Uterus (tissue), 2 donors: Measurements from ENCODE around the gene CENPU.

ENCODE experiments used
- POLR2A ChIP-seq, 2 donors: fragments of 450-650 bp; IDR thresholded peaks; one replicate each; pipeline ENCODE4 v1.6.1; 2016; ENCODE audit warnings: antibody characterized with exemption in 2 of 2, mild to moderate bottlenecking in 1 of 2, moderate library complexity in 1 of 2
- TF ChIP-seq, protein P1 (sequence below), 4 experiments: fragments of 200-600 bp in 2 of 4; fragments of 450-650 bp in 2 of 4; sonication (generic) in 2 of 4; IDR thresholded peaks; one replicate each; pipeline ENCODE4 v1.5.1; 2016 to 2019; ENCODE audit warnings: antibody characterized with exemption in 4 of 4, mild to moderate bottlenecking in 2 of 4, moderate library complexity in 1 of 4

DNA sequence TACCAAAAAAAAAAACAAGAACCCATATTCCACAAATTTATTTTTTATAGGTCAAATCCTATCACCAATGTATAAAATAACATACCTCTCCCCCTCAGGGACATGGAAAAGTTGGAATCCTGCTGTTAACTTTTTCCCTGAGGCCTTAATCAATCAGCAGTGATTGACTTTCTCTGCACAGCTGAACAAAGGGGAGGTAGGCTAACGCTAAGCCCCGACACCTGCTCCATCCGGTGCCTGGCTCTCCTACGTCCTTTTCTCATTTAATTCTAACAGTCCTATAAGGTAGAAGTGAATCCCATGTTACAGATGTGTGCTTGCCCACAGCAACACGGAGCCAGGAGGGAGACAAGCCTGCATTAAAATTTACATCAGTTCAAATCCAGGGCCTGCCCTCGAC lies 2.8 kb downstream of the CENPU start:
- TF ChIP-seq, protein P1, sequence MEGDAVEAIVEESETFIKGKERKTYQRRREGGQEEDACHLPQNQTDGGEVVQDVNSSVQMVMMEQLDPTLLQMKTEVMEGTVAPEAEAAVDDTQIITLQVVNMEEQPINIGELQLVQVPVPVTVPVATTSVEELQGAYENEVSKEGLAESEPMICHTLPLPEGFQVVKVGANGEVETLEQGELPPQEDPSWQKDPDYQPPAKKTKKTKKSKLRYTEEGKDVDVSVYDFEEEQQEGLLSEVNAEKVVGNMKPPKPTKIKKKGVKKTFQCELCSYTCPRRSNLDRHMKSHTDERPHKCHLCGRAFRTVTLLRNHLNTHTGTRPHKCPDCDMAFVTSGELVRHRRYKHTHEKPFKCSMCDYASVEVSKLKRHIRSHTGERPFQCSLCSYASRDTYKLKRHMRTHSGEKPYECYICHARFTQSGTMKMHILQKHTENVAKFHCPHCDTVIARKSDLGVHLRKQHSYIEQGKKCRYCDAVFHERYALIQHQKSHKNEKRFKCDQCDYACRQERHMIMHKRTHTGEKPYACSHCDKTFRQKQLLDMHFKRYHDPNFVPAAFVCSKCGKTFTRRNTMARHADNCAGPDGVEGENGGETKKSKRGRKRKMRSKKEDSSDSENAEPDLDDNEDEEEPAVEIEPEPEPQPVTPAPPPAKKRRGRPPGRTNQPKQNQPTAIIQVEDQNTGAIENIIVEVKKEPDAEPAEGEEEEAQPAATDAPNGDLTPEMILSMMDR (IDR thresholded peaks at IDR 0.05): no peak
- TF ChIP-seq POLR2A (IDR thresholded peaks at IDR 0.05): no peak
